Muscle layer of duodenum (tissue), 2 donors: ENCODE results near the gene IQCE.
"Not testable (repeated sequence)": the region's sequence is repeated elsewhere in the genome, so short reads cannot be mapped to it uniquely, and the experiment has no call there.

Experiments used
- H3K27ac ChIP-seq: one replicate; pipeline ENCODE4 v1.7.0; 2013; ENCODE audit warnings: mild to moderate bottlenecking, low read length
- H3K27me3 ChIP-seq: one replicate; pipeline ENCODE4 v1.7.0; 2013; ENCODE audit warnings: low read depth, mild to moderate bottlenecking, control low read depth, low read length
- H3K36me3 ChIP-seq, 2 donors: one replicate each; pipeline ENCODE4 v1.7.0; 2013; ENCODE audit warnings: low read length in 2 of 2, control low read depth in 1 of 2, mild to moderate bottlenecking in 1 of 2; ENCODE audit not compliant: insufficient read depth in 2 of 2, control insufficient read depth in 1 of 2
- H3K4me1 ChIP-seq, 2 donors: one replicate each; pipeline ENCODE4 v1.7.0; 2013; ENCODE audit warnings: low read length in 2 of 2, mild to moderate bottlenecking in 2 of 2, control low read depth in 1 of 2, moderate library complexity in 1 of 2; ENCODE audit not compliant: insufficient read depth in 2 of 2, control insufficient read depth in 1 of 2
- H3K4me3 ChIP-seq, 2 donors: one replicate each; pipeline ENCODE4 v1.7.0; 2013; ENCODE audit warnings: low read length in 2 of 2, low read depth in 1 of 2, mild to moderate bottlenecking in 1 of 2
- H3K9me3 ChIP-seq, 2 donors: one replicate each; pipeline ENCODE4 v1.7.0; 2013; ENCODE audit warnings: low read length in 2 of 2, control low read depth in 1 of 2, mild to moderate bottlenecking in 1 of 2; ENCODE audit not compliant: control insufficient read depth in 1 of 2
- donor health status: healthy.

IQCE gene

DNA sequence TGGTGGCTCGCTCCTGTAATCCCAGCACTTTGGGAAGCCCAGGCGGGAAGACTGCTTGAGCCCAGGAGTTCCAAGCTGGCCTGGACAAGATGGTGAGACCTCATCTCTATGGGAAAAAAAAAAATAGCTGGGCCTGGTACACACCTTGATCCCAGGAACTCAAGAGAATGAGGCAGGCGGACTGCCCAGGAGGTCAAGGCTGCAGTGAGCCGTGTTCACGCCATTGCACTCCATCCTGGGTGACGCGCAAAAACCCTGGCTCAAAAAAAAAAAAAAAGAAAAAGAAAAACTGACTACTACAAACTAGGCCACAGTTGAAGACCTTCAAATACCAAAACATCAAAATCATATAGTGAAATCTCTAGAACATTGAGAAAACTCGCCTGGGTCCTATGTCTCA is 7.4 kb upstream of the IQCE start:
- H3K9me3 ChIP-seq, result no peaks in the 10 kb centered on the region
- H3K4me1 ChIP-seq, result peaks cover 9 to 22% of the 10 kb centered on the region in 2 donors
- no peak overlapping the region for H3K27ac ChIP-seq
- H3K4me3 ChIP-seq, result no peak overlapping the region
- H3K27me3 ChIP-seq, result no peaks in the 10 kb centered on the region
- H3K36me3 ChIP-seq, result peaks cover 10 to 19% of the 10 kb centered on the region in 2 donors

DNA sequence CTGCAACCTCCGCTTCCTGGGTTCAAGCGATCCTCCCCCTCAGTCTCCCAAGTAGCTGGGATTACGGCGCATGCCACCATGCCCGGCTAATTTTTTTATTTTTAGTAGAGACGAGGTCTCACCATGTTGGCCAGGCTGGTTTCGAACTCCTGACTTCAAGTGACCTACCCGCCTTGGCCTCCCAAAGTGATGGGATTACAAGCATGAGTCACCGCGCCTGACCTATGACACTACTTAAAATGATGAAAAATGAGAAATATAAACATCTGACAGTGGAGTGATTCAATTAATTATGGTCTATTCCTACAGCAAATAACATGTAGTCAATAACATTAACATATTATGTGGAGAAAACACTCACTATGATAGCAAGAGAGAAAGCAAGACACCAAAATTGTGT is 5.7 kb upstream of the IQCE start:
- Histone ChIP-seq H3K4me1 (peaks cover 9 to 23% of the 10 kb centered on the region in 2 donors), H3K9me3 (no peaks in the 10 kb centered on the region), H3K27ac (no peak overlapping the region), H3K27me3 (no peaks in the 10 kb centered on the region), H3K36me3 (peaks cover 3 to 4% of the 10 kb centered on the region in 2 donors), H3K4me3 (no peak overlapping the region)

DNA sequence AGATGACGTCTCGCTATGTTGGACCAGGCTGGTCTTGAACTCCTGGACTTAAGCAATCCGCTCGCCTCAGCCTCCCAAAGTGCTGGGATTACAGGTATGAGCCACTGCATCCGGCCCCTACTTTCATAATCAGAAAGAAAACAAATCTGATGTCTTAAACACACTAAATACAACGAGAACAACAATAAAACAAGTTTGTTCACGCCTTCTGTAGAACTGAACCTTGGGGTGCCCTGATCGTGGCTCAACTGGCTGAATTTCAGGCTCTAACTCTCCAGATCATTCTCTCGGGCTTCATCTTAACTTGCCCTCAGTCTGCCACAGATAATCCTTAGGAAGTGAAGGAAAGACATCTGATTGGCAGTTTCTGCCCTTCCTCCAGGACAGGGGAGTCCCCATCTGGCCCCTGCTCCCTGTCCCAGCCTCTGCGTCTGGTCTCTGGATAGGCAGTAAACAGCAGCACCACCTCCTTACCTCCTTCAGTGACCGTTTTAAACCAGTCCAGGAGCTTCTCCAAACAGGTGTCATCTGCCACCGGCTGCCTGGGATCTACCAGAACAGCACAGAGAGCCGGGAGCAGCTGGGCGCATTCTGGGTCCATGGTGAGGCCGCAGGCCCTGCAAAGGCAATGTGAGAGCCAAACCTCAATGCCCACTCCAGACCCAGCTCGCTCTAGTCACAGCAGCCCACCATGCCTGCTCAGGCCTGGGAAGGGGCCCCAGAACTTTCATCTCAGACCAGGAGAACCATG is 4.8 kb upstream of the IQCE start:
- H3K4me1 ChIP-seq, result peaks cover 9 to 28% of the 10 kb centered on the region in 2 donors
- no peak overlapping the region for H3K27ac ChIP-seq
- H3K27me3 ChIP-seq, result no peaks in the 10 kb centered on the region
- peaks cover 3% of the 10 kb centered on the region in 2 donors for H3K36me3 ChIP-seq
- H3K9me3 ChIP-seq, result no peaks in the 10 kb centered on the region
- peak overlapping the region; percentile 72 to 82 for H3K4me3 ChIP-seq

DNA sequence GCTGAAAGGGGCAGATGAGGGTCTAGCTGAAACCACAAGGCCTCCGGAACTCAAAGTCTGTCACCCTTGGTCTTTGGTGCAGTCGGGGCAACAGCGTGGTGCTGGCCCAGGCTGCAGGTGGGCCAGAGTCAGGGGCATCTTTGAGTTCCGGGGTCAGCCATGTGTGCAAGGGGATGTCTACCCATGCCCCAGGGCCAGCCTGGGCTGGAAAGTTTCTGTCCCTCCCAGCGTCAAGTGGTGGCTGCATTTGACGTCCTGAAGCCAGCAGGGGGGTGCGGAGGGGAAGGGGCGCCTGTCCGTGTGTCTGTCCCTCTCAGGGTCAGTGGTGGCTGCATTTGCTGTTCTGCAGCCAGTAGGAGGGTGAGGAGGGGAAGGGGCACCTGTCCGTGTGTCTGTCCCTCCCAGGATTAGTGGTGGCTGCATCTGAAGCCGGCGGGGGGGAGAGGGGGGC is 4.1 kb upstream of the IQCE start:
- Histone ChIP-seq H3K36me3 (peaks cover 3% of the 10 kb centered on the region in 2 donors), H3K9me3 (no peaks in the 10 kb centered on the region), H3K27me3 (no peaks in the 10 kb centered on the region), H3K4me1 (peaks cover 9 to 29% of the 10 kb centered on the region in 2 donors), H3K4me3 (peak overlapping the region; percentile 72 to 82), H3K27ac (no peak overlapping the region)

DNA sequence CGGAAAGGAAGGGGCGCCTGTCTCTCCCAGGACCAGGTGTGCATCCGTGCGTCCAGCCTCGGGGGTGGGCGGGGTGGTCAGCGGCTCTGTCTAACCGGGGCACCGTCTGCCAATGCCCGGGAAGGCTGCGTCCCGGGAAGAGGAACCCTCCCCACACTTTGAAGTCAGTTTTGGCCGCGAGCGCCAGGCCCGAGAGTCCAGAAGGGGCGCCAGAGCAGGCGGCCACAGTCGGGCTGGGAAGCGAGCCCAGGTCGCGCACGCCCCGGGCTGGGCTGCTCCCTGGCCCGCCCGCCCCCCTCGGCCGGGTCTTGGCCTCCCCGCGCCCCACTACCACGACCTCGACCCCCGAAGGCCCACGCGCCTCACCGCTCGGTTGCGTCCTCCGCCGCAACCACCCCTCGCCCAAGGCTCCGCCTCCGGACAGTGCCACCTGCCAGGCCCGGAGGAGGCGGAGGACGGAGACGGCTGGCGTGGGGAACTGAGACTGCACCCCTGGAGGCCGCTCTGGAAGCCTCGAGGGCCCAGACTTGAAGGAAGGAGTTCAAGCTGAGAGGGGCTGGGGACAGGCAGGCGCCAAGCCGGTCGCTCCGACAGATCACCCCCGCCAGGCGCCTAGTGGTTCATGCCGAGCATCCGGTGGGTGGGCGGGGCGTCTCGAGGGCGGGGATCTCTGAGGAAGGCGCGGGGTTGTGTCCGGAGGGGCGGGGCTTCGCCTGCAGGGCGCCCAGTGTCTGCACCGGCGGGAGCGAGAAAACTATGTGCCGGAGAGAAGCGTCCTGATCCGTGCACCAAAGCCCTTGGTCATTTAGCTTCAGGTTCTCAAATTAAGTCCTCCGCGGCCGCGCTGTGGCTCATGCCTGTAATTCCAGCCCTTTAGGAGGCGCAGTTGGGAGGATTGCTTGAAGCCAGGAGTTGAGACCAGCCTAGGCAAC is 3.4 kb upstream of the IQCE start, which contains the start of gene BRAT1:
TSS of gene BRAT1 (minus strand) at position 404 of the 932 bp plus-strand sequence. CDS start 1,093 bp downstream, outside the sequence.
- peak within 1 kb of the TSS; percentile 89 for H3K27ac ChIP-seq
- no peaks in the 10 kb centered on the region for H3K9me3 ChIP-seq
- H3K36me3 ChIP-seq, result peaks cover 3% of the 10 kb centered on the region in 2 donors
- H3K4me1 ChIP-seq, result peaks cover 12 to 32% of the 10 kb centered on the region in 2 donors
- peak within 1 kb of the TSS; percentile 72 to 82 for H3K4me3 ChIP-seq
- H3K27me3 ChIP-seq, result no peaks in the 10 kb centered on the region

DNA sequence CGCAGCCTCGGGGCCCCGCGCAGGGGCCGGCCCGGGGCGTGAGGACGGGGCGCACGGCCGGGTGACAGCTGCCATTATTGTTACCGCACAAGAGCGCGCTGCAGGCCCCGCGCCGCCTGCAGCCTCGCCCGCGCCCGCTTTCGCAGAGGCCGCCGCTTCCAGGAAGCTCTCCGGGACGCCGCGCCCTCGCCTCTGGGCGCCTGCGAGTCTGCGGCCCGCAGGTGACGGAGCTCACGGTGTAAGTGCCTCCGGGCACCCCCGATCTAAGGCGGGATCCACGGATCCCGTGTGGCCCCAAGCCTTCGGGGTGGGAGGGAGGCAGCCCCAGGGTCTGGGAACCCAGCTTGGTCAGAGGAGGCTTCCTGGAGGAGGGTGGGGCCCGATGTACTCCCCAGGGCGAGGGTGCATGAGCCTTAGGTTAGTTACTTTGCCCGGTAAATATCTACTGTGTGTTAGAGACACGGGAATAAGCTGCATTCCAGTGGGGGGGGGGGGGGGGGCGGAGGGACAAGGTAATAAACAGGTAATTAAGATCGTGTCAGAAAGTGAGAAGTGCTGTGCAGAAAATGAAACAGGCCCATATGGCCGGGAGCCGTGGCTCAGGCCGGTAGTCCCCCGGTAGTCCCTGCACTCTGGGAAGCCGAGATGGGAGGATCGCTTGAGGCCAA is 638 bp downstream of the IQCE start:
- peaks cover 5 to 18% of the 10 kb centered on the region in 2 donors for H3K4me1 ChIP-seq
- no peak overlapping the region for H3K27ac ChIP-seq
- H3K27me3 ChIP-seq, result no peaks in the 10 kb centered on the region
- H3K4me3 ChIP-seq, result peak overlapping the region; percentile 66 to 98
- no peaks in the 10 kb centered on the region for H3K36me3 ChIP-seq
- H3K9me3 ChIP-seq, result no peaks in the 10 kb centered on the region

DNA sequence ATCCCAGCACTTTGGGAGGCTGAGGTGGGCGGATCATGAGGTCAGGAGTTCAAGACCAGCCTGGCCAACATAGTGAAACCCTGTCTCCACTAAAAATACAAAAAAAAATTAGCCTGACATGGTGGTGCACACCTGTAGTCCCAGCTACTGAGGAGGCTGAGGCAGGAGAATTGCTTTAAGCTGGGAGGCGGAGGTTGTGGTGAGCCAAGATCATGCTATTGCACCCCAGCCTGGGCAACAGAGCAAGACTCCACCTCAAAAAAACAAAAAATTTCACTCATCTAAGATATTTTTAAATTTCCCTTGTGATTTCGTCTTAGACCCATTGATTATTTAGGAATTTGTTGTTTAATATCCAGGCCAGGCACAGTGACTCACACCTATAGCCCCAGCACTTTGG is 5.2 kb downstream of the IQCE start:
- peaks cover 2 to 12% of the 10 kb centered on the region in 2 donors for H3K4me1 ChIP-seq
- H3K4me3 ChIP-seq, H3K27ac ChIP-seq, H3K36me3 ChIP-seq, H3K9me3 ChIP-seq, H3K27me3 ChIP-seq: not testable (repeated sequence)

DNA sequence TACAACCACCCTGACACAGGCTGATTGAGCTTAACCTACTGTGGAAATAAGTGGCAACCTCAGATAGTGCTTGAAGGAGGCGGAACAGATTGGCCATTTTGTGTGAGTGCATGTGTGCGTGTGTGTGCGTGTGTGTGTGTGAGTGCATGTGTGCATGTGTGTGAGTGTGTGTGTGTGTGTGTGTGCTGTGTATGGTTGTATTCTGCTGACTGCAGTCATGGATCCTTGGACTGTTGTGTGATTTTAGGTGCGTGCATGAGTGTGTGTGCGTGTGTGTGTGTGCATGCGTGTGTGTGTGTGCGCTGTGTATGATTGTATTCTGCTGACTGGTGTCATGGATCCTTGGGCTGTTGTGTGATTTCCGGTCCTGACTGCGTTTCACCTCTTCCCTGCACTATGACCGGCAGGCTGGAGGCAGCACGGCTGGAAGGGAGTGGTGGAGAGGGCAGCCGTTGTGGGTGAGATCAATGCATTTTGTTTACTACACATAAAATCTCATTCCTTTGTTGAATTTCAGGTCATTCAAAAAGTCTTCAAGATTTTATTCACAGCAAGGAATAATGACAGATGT is 6.3 kb downstream of the IQCE start:
- Histone ChIP-seq H3K36me3 (peaks cover 5 to 6% of the 10 kb centered on the region in 2 donors), H3K27me3 (no peaks in the 10 kb centered on the region), H3K4me3 (no peak overlapping the region), H3K4me1 (peaks cover 2 to 8% of the 10 kb centered on the region in 2 donors), H3K27ac (no peak overlapping the region), H3K9me3 (no peaks in the 10 kb centered on the region)

DNA sequence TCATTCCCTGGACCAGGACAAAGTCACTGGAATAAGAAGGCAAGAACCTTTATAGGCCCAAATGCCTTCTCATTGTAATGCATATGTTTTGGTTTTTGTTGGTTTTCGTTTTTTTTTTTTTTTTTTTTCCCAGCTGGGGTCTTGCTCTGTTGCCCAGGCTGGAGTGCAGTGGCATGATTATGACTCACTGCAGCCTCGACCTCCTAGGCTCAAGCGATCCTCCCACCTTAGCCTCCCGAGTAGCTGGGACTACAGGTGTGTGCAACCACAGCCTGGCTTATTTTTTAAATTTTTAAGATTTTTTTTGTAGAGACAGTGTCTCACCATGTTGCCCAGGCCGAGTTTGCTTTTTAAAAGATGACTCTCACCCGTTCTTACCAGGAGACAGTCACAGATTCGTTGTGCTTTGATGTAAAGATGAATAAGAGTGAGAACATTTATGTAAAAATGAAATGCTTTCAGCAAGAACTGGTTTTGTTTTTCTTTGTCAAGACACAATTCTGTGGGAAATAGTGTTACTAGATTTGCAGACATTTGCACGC is 7.6 kb downstream of the IQCE start:
- Histone ChIP-seq H3K4me3 (no peak overlapping the region), H3K9me3 (no peaks in the 10 kb centered on the region), H3K27ac (no peak overlapping the region), H3K27me3 (no peaks in the 10 kb centered on the region), H3K4me1 (peaks cover 0 to 8% of the 10 kb centered on the region in 2 donors), H3K36me3 (peaks cover 6% of the 10 kb centered on the region in 2 donors)

DNA sequence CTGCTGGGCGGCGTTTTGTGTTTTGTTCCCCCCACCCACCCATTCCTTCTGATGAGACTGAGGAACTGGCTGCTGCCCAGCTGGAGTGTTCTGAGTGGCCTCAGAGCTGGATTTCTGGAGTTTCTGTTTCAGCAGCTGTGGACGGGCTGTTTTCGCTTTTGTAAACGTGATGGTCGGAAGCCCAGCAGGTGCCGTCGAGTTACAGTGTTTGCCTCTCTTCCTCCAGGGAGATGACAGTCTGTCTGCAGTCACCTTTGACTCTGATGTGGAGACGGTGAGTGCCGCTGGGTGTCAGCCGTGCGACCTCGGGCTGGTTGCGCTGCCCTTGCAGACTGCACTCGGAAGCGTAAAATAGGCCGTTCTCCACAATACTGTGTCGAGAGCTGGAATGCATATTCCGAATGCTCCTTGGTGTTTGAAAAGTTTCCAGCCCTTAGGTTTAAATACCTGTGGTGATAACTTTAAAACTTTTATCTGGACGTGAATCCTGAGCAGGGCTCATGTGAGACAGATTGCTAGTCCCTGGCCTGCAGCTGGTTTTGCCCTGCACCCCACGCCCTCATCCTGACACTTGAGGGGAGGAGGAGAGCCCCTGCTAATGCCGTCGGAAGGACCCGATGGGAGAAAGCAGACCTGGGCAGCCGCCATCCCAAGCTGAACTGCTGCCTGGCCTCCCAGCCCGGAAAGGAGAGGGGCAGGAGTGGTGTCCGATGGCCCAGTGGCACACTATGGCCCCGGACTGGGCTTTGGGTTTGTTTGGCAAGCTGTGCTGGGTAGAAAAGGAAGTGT is 8.3 kb downstream of the IQCE start:
- peak overlapping the region in 1 of 2 donors; percentile 17 for H3K4me3 ChIP-seq
- H3K4me1 ChIP-seq, result peaks cover 0 to 8% of the 10 kb centered on the region in 2 donors
- H3K27ac ChIP-seq, result no peak overlapping the region
- H3K27me3 ChIP-seq, result no peaks in the 10 kb centered on the region
- no peaks in the 10 kb centered on the region for H3K9me3 ChIP-seq
- peaks cover 6 to 12% of the 10 kb centered on the region in 2 donors for H3K36me3 ChIP-seq
